Tibial nerve (tissue), 4 donors: Measurements from ENCODE around the gene SLC25A39.
A peak's percentile ranks its signal among the peaks of the same experiment; 100 is the strongest.

ENCODE experiments used
- EP300 ChIP-seq, 2 donors: sonication (generic); formaldehyde crosslinking; IDR thresholded peaks; one replicate each; pipeline ENCODE4 v1.6.1; 2017; ENCODE audit warnings: antibody characterized with exemption in 2 of 2, mild to moderate bottlenecking in 1 of 2
- POLR2A ChIP-seq, 2 donors: fragments of 450-650 bp; IDR thresholded peaks; one replicate each; pipeline ENCODE4 v1.6.1; 2017; ENCODE audit warnings: antibody characterized with exemption in 2 of 2, mild to moderate bottlenecking in 2 of 2, moderate library complexity in 2 of 2
- TF ChIP-seq, protein P1 (sequence below), 5 experiments: fragments of 200-600 bp in 3 of 5; fragments of 450-650 bp in 2 of 5; sonication (generic) in 3 of 5; IDR thresholded peaks; one replicate each; pipeline ENCODE4 v1.5.1; 2016 to 2019; ENCODE audit warnings: antibody characterized with exemption in 5 of 5, mild to moderate bottlenecking in 3 of 5, moderate library complexity in 2 of 5

DNA sequence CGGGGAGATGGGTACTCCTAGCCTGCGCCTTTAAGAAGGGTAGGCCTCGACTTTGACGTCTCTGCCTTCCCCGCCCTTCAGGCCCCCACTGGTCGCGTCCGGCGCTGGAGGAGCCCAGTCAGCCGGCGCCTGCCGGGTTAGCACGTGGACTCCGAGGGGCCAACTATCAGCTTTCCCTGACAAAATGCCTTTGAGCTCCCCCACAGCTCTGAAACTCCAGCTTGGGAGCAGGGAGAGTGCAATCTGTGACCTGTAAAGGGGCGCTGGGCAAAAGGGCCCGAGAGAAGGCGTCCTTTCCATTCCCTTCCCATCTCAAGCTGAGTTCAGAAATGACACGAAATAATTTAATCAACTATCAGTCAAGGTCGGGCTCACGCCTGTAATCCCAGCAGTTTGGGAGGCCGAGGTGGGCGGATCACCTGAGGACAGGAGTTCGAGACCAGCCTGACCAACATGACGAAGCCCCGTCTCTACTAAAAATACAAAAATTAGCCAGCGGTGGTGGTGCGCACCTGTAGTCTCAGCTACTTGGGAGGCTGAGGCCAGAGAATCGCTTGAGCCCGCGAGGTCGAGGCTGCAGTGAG lies 2.3 kb upstream of the SLC25A39 start:
- TF ChIP-seq, protein P1, sequence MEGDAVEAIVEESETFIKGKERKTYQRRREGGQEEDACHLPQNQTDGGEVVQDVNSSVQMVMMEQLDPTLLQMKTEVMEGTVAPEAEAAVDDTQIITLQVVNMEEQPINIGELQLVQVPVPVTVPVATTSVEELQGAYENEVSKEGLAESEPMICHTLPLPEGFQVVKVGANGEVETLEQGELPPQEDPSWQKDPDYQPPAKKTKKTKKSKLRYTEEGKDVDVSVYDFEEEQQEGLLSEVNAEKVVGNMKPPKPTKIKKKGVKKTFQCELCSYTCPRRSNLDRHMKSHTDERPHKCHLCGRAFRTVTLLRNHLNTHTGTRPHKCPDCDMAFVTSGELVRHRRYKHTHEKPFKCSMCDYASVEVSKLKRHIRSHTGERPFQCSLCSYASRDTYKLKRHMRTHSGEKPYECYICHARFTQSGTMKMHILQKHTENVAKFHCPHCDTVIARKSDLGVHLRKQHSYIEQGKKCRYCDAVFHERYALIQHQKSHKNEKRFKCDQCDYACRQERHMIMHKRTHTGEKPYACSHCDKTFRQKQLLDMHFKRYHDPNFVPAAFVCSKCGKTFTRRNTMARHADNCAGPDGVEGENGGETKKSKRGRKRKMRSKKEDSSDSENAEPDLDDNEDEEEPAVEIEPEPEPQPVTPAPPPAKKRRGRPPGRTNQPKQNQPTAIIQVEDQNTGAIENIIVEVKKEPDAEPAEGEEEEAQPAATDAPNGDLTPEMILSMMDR (IDR thresholded peaks at IDR 0.05): peak in 2 of 5 experiments; percentile 26 to 80
- TF ChIP-seq POLR2A (IDR thresholded peaks at IDR 0.05) (no peak), EP300 (IDR thresholded peaks at IDR 0.05) (peak; percentile 91 to 92)
